GM10266 (cell line): ENCODE data around the gene C15orf62.

Experiments used
- DNase-seq: peaks from one replicate; pipeline ENCODE4 v3.0.0; 2012; ENCODE audit errors: extremely low spot score
- CTCF ChIP-seq: IDR thresholded peaks from 2 replicates; pipeline ENCODE4 v1.5.1; 2012; ENCODE audit warnings: mild to moderate bottlenecking, low read depth; ENCODE audit not compliant: control insufficient read depth, insufficient read depth; ENCODE audit errors: missing control alignments

C15orf62 gene

GRCh38 chr15:40737048-40737447 lies 32.7 kb upstream of the C15orf62 start:
- DNase-seq = no peak

GRCh38 chr15:40739047-40739446 lies 30.7 kb upstream of the C15orf62 start:
- TF ChIP-seq CTCF = no peak

More at GRCh38 chr15:40737048-40737447, 32.7 kb upstream of the C15orf62 start:
- TF ChIP-seq CTCF = no peak

GRCh38 chr15:40739854-40740253 lies 29.9 kb upstream of the C15orf62 start:
- TF ChIP-seq CTCF = no peak
- DNase-seq = no peak

More at GRCh38 chr15:40739047-40739446, 30.7 kb upstream of the C15orf62 start:
- DNase-seq = no peak

- TF ChIP-seq CTCF = no peak
- no peak for DNase-seq
These were observed 26.3 kb upstream of the C15orf62 start for GRCh38 chr15:40743485-40743901.

- peak; percentile 54 for DNase-seq
- TF ChIP-seq CTCF = no peak
These were observed 25.6 kb upstream of the C15orf62 start for GRCh38 chr15:40743921-40744814.

- no peak for TF ChIP-seq CTCF
- no peak for DNase-seq
These were observed 25.0 kb upstream of the C15orf62 start for GRCh38 chr15:40744815-40745152.

GRCh38 chr15:40746916-40747418 lies 22.8 kb upstream of the C15orf62 start:
- no peak for DNase-seq

More at GRCh38 chr15:40746916-40747418, 22.8 kb upstream of the C15orf62 start:
- TF ChIP-seq CTCF = no peak
